ENCODE measurements around the gene TCEAL3. TPM values are rescaled to one million over a fixed set of nuclear protein-coding genes. Genes with fewer than 3 reads are reported as not detected.
"Not testable (repeated sequence)": the region's sequence is repeated elsewhere in the genome, so short reads cannot be mapped to it uniquely, and the experiment has no call there.

The TCEAL3 gene
- total RNA-seq, 1 donor from 2014 or later = 9.0 TPM

DNA sequence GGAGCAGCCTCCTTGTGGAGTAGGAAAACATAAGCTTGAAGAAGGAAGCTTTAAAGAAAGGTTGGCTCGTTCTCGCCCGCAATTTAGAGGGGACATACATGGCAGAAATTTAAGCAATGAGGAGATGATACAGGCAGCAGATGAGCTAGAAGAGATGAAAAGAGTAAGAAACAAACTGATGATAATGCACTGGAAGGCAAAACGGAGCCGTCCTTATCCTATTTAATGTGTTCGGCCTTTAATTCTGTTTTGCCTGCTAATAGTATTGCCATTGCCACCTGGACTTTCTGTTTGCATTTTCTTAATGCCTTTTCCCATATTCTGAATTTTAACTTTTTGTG lies 22.4 kb downstream of the TCEAL3 start:
- TF ChIP-seq, protein P1, sequence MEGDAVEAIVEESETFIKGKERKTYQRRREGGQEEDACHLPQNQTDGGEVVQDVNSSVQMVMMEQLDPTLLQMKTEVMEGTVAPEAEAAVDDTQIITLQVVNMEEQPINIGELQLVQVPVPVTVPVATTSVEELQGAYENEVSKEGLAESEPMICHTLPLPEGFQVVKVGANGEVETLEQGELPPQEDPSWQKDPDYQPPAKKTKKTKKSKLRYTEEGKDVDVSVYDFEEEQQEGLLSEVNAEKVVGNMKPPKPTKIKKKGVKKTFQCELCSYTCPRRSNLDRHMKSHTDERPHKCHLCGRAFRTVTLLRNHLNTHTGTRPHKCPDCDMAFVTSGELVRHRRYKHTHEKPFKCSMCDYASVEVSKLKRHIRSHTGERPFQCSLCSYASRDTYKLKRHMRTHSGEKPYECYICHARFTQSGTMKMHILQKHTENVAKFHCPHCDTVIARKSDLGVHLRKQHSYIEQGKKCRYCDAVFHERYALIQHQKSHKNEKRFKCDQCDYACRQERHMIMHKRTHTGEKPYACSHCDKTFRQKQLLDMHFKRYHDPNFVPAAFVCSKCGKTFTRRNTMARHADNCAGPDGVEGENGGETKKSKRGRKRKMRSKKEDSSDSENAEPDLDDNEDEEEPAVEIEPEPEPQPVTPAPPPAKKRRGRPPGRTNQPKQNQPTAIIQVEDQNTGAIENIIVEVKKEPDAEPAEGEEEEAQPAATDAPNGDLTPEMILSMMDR (IDR thresholded peaks at IDR 0.05; ENCODE audit: partially characterized antibody, unreplicated experiment) = no peak
- H3K27me3 Mint-ChIP-seq (ENCODE audit: unreplicated experiment) = peaks cover 6% of the 10 kb centered on the region
- H3K4me3 Mint-ChIP-seq (ENCODE audit: unreplicated experiment) = peak overlapping the region; percentile 90
- no peak for DNase-seq
- peak overlapping the region; percentile 85 for H3K27ac Mint-ChIP-seq (ENCODE audit: unreplicated experiment)
- H3K9me3 Mint-ChIP-seq (ENCODE audit: unreplicated experiment) = no peaks in the 10 kb centered on the region
- H3K36me3 Mint-ChIP-seq (ENCODE audit: unreplicated experiment) = no peaks in the 10 kb centered on the region
- peaks cover 3% of the 10 kb centered on the region for H3K4me1 Mint-ChIP-seq (ENCODE audit: low read depth, unreplicated experiment)

DNA sequence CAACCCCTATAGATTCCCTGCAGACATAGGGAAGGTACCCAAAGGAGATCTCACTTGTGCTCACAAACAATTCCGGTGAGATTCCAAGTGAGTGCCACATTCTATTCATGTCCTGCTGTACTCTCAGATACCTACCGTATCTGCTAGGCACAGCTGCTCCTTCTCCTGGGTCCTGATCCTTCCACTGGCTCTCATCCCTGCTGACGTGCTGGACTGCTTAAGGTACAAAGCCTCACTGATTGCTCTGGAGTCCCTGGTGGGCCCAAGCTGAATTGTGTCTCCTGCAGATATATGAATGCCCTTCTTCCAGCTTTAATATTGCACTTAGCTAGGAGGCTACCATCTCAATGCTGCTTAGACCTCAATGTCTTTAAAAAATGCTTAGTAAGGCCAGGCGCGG lies 23.4 kb downstream of the TCEAL3 start:
- no peak overlapping the region for H3K4me3 Mint-ChIP-seq (ENCODE audit: unreplicated experiment)
- H3K27ac Mint-ChIP-seq (ENCODE audit: unreplicated experiment) = no peak overlapping the region
- no peaks in the 10 kb centered on the region for H3K36me3 Mint-ChIP-seq (ENCODE audit: unreplicated experiment)
- peaks cover 6% of the 10 kb centered on the region for H3K27me3 Mint-ChIP-seq (ENCODE audit: unreplicated experiment)
- TF ChIP-seq, protein P1 (IDR thresholded peaks at IDR 0.05; ENCODE audit: partially characterized antibody, unreplicated experiment) = no peak
- DNase-seq = no peak
- H3K9me3 Mint-ChIP-seq (ENCODE audit: unreplicated experiment) = no peaks in the 10 kb centered on the region
- H3K4me1 Mint-ChIP-seq (ENCODE audit: low read depth, unreplicated experiment) = peaks cover 3% of the 10 kb centered on the region

DNA sequence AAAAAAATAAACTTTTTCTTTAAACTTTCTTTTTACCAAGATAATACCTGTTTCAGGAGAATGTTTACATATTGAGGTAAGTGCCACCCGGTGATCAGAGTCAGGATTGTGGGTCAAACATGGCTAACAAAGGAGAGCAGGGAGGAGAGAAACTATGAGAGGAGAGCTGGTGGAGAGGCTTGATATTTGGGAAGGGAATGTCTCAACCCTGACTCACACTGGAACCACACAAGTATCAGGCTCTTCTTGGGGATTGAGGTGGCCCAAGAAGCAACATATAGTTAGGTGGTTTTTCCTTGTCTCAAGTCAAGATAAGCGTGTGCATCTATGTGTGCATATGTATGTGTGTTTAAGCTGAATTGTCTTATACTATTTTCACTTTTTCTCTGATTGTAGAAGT lies 27.7 kb downstream of the TCEAL3 start:
- Mint-ChIP-seq H3K4me3 (ENCODE audit: unreplicated experiment) (no peak overlapping the region), H3K4me1 (ENCODE audit: low read depth, unreplicated experiment) (peaks cover 1% of the 10 kb centered on the region), H3K9me3 (ENCODE audit: unreplicated experiment) (no peaks in the 10 kb centered on the region), H3K36me3 (ENCODE audit: unreplicated experiment) (no peaks in the 10 kb centered on the region), H3K27ac (ENCODE audit: unreplicated experiment) (no peak overlapping the region), H3K27me3 (ENCODE audit: unreplicated experiment) (no peaks in the 10 kb centered on the region)
- TF ChIP-seq, protein P1 (IDR thresholded peaks at IDR 0.05; ENCODE audit: partially characterized antibody, unreplicated experiment) = no peak
- no peak for DNase-seq

DNA sequence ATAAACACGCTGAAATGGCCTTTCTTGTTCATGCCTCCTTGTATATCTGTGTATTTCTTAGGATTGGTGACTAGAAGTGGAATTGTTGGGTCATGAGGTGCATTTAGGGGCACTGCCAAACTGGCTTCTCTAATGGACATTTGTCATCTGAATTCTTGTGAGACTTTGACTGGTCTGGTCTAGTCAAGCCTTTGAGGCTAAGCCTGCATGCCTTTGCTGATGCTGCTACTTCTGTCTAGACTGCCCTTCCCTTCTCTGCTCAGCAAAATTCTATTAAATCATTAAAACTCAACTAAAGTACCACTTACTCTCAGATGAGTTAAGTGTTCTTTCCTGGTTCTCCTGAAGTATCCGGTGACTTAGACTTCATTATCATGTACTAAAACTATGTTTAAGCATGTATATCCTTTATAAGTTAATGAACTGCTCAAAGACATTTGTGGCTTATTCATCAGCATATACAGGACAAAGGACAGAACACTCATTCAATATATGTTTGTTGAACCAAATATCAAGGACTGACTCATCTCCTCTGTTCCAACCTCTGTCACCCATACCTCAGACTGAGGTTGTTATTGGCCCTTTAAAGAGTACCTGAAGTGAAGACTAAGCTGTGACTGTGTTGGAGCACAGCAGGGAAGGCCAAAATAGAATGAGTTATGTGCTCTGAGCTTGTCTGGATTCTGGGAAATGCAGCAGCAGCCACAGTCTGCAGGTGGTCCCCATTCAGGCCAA lies 30.0 kb downstream of the TCEAL3 start:
- Mint-ChIP-seq H3K36me3 (ENCODE audit: unreplicated experiment) (no peaks in the 10 kb centered on the region), H3K9me3 (ENCODE audit: unreplicated experiment) (no peaks in the 10 kb centered on the region), H3K4me3 (ENCODE audit: unreplicated experiment) (no peak overlapping the region), H3K27me3 (ENCODE audit: unreplicated experiment) (no peaks in the 10 kb centered on the region), H3K4me1 (ENCODE audit: low read depth, unreplicated experiment) (peaks cover 1% of the 10 kb centered on the region), H3K27ac (ENCODE audit: unreplicated experiment) (no peak overlapping the region)
- no peak for DNase-seq
- TF ChIP-seq, protein P1 (IDR thresholded peaks at IDR 0.05; ENCODE audit: partially characterized antibody, unreplicated experiment) = no peak

DNA sequence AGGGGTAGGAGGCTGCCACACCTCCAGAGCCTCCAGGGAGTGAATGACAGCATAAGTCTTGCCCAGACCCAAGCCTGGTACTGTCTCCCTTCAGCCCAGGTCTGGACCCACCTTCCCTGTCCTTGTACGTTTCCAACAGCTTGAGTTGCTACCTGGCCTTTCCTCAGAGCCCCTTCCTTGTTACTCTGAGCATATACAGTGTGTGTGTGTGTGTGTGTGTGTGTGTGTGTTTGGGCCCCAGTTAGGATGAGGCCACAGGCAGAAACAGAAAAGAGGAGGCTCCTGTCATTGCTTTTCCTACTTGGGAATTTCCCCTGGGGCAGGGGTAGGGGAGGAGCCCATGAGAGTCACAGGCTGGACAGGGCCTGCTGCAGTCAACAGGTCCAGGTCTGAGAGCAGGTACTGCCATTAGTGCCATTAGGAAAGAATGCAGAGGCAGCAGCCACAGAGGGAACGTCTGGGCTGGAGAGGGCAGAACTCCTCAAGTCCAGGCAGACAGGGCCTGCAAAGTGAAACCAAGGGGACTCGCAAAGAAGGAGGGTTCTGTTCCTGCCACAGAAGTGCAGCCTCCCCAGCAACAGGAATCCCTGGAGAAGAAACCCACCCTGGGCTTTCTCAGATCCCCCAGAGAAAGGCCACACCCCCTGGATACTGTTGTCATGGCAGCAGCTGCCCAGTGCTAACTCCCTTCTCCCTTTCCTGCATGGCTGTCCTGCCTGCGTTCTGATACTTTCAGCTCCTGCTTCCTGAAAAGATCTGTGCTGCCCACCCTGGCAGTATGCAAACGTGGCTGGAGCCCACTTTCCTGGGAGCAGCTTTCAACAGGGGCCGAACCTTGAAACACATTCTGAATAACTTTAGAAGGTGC lies 30.9 kb downstream of the TCEAL3 start:
- H3K9me3 Mint-ChIP-seq (ENCODE audit: unreplicated experiment); H3K27me3 Mint-ChIP-seq (ENCODE audit: unreplicated experiment); H3K27ac Mint-ChIP-seq (ENCODE audit: unreplicated experiment); H3K4me1 Mint-ChIP-seq (ENCODE audit: low read depth, unreplicated experiment); H3K36me3 Mint-ChIP-seq (ENCODE audit: unreplicated experiment); H3K4me3 Mint-ChIP-seq (ENCODE audit: unreplicated experiment): not testable (repeated sequence)
- peak; percentile 49 for DNase-seq
